MM.1S (cell line): ENCODE data around the gene TRIM6.

Source experiments
- CTCF ChIP-seq: fragments of 300-600 bp; sonication (generic); IDR thresholded peaks from 2 replicates; pipeline ENCODE4 v1.5.1; 2016; ENCODE audit warnings: antibody characterized with exemption, low read length, mixed read lengths
- EZH2phosphoT487 ChIP-seq: fragments of 300-600 bp; sonication (generic); IDR thresholded peaks from 2 replicates; pipeline ENCODE4 v1.6.1; 2018; ENCODE audit warnings: antibody characterized with exemption, low read length

- TF ChIP-seq CTCF (no peak), EZH2phosphoT487 (no peak)
These were observed 59.0 kb downstream of the TRIM6 start for GRCh38 chr11:5655474-5655873.
